Left ventricle myocardium superior (tissue), 1 donor: Measurements from ENCODE around the gene CRYBG2. TPM values are rescaled to one million over a fixed set of nuclear protein-coding genes. Genes with fewer than 3 reads are reported as not detected.
"Not testable (repeated sequence)": the region's sequence is repeated elsewhere in the genome, so short reads cannot be mapped to it uniquely, and the experiment has no call there.

Experiments
- ATAC-seq: fragments of 200-7000 bp; cut with Tn5 transposase; one replicate; pipeline ENCODE4 v1.9.1; 2020; ENCODE audit warnings: mild to moderate bottlenecking, moderate library complexity
- DNase-seq: peaks from one replicate; pipeline ENCODE4 v3.0.0-alpha.2; 2020
- intact Hi-C: fragments of 100-400 bp; cut with micrococcal nuclease; formaldehyde crosslinking; loops from one replicate; pipeline ENCODE4 v1.11.0; 2022
- total RNA-seq: library from RNA; stranded (reverse); fragmentation: NEBNext Ultra II Directional; extraction: Animal tissue kit (Norgen Biotek cat#: 25700); gene quantifications from one replicate; pipeline ENCODE4 v1.2.1, GENCODE V29; 2021
- donor health status: DM: no; HTN: yes; CAD: no; lungs with severe emphysema.

The CRYBG2 gene
- total RNA-seq, 1 donor from 2014 or later = not detected

GRCh38 chr1:26351590-26352337, 2.2 kb downstream of the CRYBG2 start:
- no peak for ATAC-seq
- DNase-seq = no peak
- intact Hi-C loops = no loop called here

GRCh38 chr1:26350701-26351589, 3.0 kb downstream of the CRYBG2 start:
- DNase-seq (no peak), ATAC-seq (no peak)
- intact Hi-C loops = no loop called here

- intact Hi-C loops = no loop called here
- ATAC-seq = no peak
- DNase-seq = no peak
These were observed 3.6 kb downstream of the CRYBG2 start for GRCh38 chr1:26350343-26350700.

- no peak for ATAC-seq
- intact Hi-C loops = no loop called here
- no peak for DNase-seq
These were observed 4.1 kb downstream of the CRYBG2 start for GRCh38 chr1:26349877-26350244.

GRCh38 chr1:26349188-26349876, 4.6 kb downstream of the CRYBG2 start:
- no peak for ATAC-seq
- intact Hi-C loops = no loop called here
- DNase-seq = no peak

- intact Hi-C loops = no loop called here
These were observed 7.5 kb downstream of the CRYBG2 start for GRCh38 chr1:26346274-26347033.

GRCh38 chr1:26345718-26346117, 8.2 kb downstream of the CRYBG2 start:
- no peak for DNase-seq
- intact Hi-C loops = no loop called here
- ATAC-seq = no peak

More at GRCh38 chr1:26346274-26347033, 7.5 kb downstream of the CRYBG2 start:
- ATAC-seq (no peak), DNase-seq (no peak)

- ATAC-seq = no peak
- intact Hi-C loops = no loop called here
- no peak for DNase-seq
These were observed 9.6 kb downstream of the CRYBG2 start for GRCh38 chr1:26344147-26344920.

GRCh38 chr1:26340047-26340481, 13.9 kb downstream of the CRYBG2 start:
- ATAC-seq = no peak
- DNase-seq = no peak
- intact Hi-C loops = no loop called here

GRCh38 chr1:26338670-26339069, 15.3 kb downstream of the CRYBG2 start:
- intact Hi-C loops = no loop called here
- no peak for ATAC-seq
- DNase-seq = no peak

GRCh38 chr1:26337625-26338024, 16.3 kb downstream of the CRYBG2 start:
- DNase-seq (no peak), ATAC-seq (no peak)
- intact Hi-C loops = no loop called here

GRCh38 chr1:26337206-26337535, 16.8 kb downstream of the CRYBG2 start:
- no peak for ATAC-seq
- no peak for DNase-seq
- intact Hi-C loops = no loop called here

- DNase-seq = peak; percentile 81
- intact Hi-C loops = no loop called here
- peak; percentile 92 for ATAC-seq
These were observed 17.3 kb downstream of the CRYBG2 start for GRCh38 chr1:26336477-26337205.

GRCh38 chr1:26335774-26336476, 18.0 kb downstream of the CRYBG2 start:
- intact Hi-C loops = no loop called here
- ATAC-seq (peak; percentile 22), DNase-seq (no peak)

GRCh38 chr1:26333312-26333711, 20.6 kb downstream of the CRYBG2 start:
- intact Hi-C loops, DNase-seq, ATAC-seq: not testable (repeated sequence)

GRCh38 chr1:26330276-26330675, 23.7 kb downstream of the CRYBG2 start:
- DNase-seq (no peak), ATAC-seq (no peak)
- intact Hi-C loops = no loop called here

GRCh38 chr1:26329380-26329779, 24.6 kb downstream of the CRYBG2 start:
- not testable (repeated sequence) for DNase-seq

More at GRCh38 chr1:26329380-26329779, 24.6 kb downstream of the CRYBG2 start:
- ATAC-seq, intact Hi-C loops: not testable (repeated sequence)
